ENCODE results near the gene PPP1R14C.

Gene PPP1R14C

GRCh38 chr6:150180517-150180916 is 37.7 kb downstream of the PPP1R14C start:
- TF ChIP-seq SIN3A (IDR thresholded peaks at IDR 0.05; ENCODE audit: borderline replicate concordance, insufficient read depth, low read length) = no peak
- TF ChIP-seq FOXP2 (optimal IDR thresholded peaks at IDR 0.05; ENCODE audit: borderline replicate concordance, extremely low read depth, extremely low read length, insufficient read depth) = no peak
- TF ChIP-seq POLR2AphosphoS5 (IDR thresholded peaks at IDR 0.05; ENCODE audit: low read depth, low read length) = no peak
- no peak for TF ChIP-seq REST (IDR thresholded peaks at IDR 0.05; ENCODE audit: insufficient read depth in 1 of 2, low read depth in 2 of 2, low read length in 2 of 2)
- TF ChIP-seq TAF1 (IDR thresholded peaks at IDR 0.05; ENCODE audit: borderline replicate concordance, insufficient read depth, low read length) = no peak

GRCh38 chr6:150182460-150183078 is 39.7 kb downstream of the PPP1R14C start:
- TF ChIP-seq REST (IDR thresholded peaks at IDR 0.05; ENCODE audit: insufficient read depth in 1 of 2, low read depth in 2 of 2, low read length in 2 of 2) = no peak
- TF ChIP-seq FOXP2 (optimal IDR thresholded peaks at IDR 0.05; ENCODE audit: borderline replicate concordance, extremely low read depth, extremely low read length, insufficient read depth) = no peak
- TF ChIP-seq POLR2AphosphoS5 (IDR thresholded peaks at IDR 0.05; ENCODE audit: low read depth, low read length) = no peak
- TF ChIP-seq SIN3A (IDR thresholded peaks at IDR 0.05; ENCODE audit: borderline replicate concordance, insufficient read depth, low read length) = no peak
- no peak for TF ChIP-seq TAF1 (IDR thresholded peaks at IDR 0.05; ENCODE audit: borderline replicate concordance, insufficient read depth, low read length)

GRCh38 chr6:150183105-150183504 is 40.3 kb downstream of the PPP1R14C start:
- no peak for TF ChIP-seq POLR2AphosphoS5 (IDR thresholded peaks at IDR 0.05; ENCODE audit: low read depth, low read length)
- TF ChIP-seq FOXP2 (optimal IDR thresholded peaks at IDR 0.05; ENCODE audit: borderline replicate concordance, extremely low read depth, extremely low read length, insufficient read depth) = no peak
- TF ChIP-seq REST (IDR thresholded peaks at IDR 0.05; ENCODE audit: insufficient read depth in 1 of 2, low read depth in 2 of 2, low read length in 2 of 2) = no peak
- no peak for TF ChIP-seq TAF1 (IDR thresholded peaks at IDR 0.05; ENCODE audit: borderline replicate concordance, insufficient read depth, low read length)
- no peak for TF ChIP-seq SIN3A (IDR thresholded peaks at IDR 0.05; ENCODE audit: borderline replicate concordance, insufficient read depth, low read length)

GRCh38 chr6:150183966-150184365 is 41.1 kb downstream of the PPP1R14C start:
- TF ChIP-seq SIN3A (IDR thresholded peaks at IDR 0.05; ENCODE audit: borderline replicate concordance, insufficient read depth, low read length) (no peak), REST (IDR thresholded peaks at IDR 0.05; ENCODE audit: insufficient read depth in 1 of 2, low read depth in 2 of 2, low read length in 2 of 2) (no peak), FOXP2 (optimal IDR thresholded peaks at IDR 0.05; ENCODE audit: borderline replicate concordance, extremely low read depth, extremely low read length, insufficient read depth) (no peak), TAF1 (IDR thresholded peaks at IDR 0.05; ENCODE audit: borderline replicate concordance, insufficient read depth, low read length) (no peak)
